WTC11 (cell line): ENCODE data around the gene ATRIP.

Experiments used
- ESRRA ChIP-seq: sonication (generic); formaldehyde crosslinking; IDR thresholded peaks from 2 replicates; pipeline ENCODE4 v1.8.1; 2022; ENCODE audit warnings: mild to moderate bottlenecking, missing genetic modification reagents, borderline replicate concordance
- GRHL2 ChIP-seq: fragments of 250-450 bp; sonication (Bioruptor Pico); IDR thresholded peaks from 2 replicates; pipeline ENCODE4 v1.8.0; 2022; ENCODE audit warnings: mild to moderate bottlenecking, moderate library complexity; ENCODE audit not compliant: insufficient replicate concordance, severe bottlenecking
- ZNF138 ChIP-seq: sonication (generic); formaldehyde crosslinking; conservative IDR thresholded peaks from 2 replicates; pipeline ENCODE4 v1.8.1; 2022; ENCODE audit warnings: mild to moderate bottlenecking, moderate library complexity, missing genetic modification reagents
- TF ChIP-seq, protein P1 (sequence below): fragments of 200-600 bp; IDR thresholded peaks from 2 replicates; pipeline ENCODE4 v1.8.0; 2022; ENCODE audit warnings: antibody characterized with exemption
- TF ChIP-seq, protein P2 (sequence below): sonication (generic); formaldehyde crosslinking; IDR thresholded peaks from 2 replicates; pipeline ENCODE4 v1.8.0; 2022; ENCODE audit warnings: mild to moderate bottlenecking, missing genetic modification reagents
- TF ChIP-seq, protein P3 (sequence below): sonication (generic); formaldehyde crosslinking; IDR thresholded peaks from 2 replicates; pipeline ENCODE4 v1.8.1; 2022; ENCODE audit warnings: mild to moderate bottlenecking, moderate library complexity, missing genetic modification reagents

DNA sequence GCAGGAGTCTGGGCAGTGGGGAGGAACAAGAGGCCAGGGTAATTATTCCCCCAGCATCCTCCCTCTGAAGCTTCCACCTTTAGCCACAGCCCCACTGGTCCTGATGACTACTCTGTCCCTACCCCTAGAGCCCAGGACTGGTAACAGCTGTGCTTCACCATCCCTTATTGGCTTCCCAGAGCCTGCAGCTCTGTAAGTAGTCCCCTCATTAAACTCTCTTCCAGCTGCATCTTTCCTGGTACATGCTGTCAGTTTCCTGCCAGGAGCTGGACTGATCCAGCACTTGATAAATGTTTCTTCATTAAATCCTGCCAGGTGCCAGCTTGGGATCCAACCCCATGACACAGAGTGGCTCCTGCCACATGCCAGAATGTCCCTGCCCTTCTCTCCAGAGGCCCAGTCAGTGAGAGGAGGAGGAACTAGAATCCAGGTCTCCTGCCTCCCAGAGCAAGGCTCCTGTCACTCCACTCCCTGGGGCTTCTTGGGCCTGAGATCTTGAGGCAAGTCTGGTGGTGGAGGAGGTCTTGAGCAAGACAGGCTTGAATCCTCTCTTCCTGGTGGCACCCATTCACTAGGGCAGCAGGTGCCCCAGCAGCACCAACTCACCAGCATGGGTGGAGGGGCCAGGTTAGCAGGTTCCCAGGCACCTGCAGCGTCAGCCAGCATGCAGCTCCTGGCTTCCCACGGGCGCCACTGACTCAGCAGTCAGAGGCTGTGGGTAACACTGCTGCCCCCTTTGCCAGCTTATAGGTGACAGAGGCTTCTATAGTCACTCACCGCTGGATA is 47.0 kb upstream of the ATRIP start:
- TF ChIP-seq ZNF138 (no peak), GRHL2 (CRISPR knock-in tag) (no peak), ESRRA (CRISPR knock-in tag) (no peak)
- TF ChIP-seq, protein P1, sequence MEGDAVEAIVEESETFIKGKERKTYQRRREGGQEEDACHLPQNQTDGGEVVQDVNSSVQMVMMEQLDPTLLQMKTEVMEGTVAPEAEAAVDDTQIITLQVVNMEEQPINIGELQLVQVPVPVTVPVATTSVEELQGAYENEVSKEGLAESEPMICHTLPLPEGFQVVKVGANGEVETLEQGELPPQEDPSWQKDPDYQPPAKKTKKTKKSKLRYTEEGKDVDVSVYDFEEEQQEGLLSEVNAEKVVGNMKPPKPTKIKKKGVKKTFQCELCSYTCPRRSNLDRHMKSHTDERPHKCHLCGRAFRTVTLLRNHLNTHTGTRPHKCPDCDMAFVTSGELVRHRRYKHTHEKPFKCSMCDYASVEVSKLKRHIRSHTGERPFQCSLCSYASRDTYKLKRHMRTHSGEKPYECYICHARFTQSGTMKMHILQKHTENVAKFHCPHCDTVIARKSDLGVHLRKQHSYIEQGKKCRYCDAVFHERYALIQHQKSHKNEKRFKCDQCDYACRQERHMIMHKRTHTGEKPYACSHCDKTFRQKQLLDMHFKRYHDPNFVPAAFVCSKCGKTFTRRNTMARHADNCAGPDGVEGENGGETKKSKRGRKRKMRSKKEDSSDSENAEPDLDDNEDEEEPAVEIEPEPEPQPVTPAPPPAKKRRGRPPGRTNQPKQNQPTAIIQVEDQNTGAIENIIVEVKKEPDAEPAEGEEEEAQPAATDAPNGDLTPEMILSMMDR, result no peak
- TF ChIP-seq, protein P2, sequence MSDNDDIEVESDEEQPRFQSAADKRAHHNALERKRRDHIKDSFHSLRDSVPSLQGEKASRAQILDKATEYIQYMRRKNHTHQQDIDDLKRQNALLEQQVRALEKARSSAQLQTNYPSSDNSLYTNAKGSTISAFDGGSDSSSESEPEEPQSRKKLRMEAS (CRISPR knock-in tag), result no peak
- TF ChIP-seq, protein P3, sequence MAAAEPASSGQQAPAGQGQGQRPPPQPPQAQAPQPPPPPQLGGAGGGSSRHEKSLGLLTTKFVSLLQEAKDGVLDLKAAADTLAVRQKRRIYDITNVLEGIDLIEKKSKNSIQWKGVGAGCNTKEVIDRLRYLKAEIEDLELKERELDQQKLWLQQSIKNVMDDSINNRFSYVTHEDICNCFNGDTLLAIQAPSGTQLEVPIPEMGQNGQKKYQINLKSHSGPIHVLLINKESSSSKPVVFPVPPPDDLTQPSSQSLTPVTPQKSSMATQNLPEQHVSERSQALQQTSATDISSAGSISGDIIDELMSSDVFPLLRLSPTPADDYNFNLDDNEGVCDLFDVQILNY (CRISPR knock-in tag), result no peak
